Kidney epithelial cell (primary cell): ENCODE measurements around the gene GCK. TPM values are rescaled to one million over a fixed set of nuclear protein-coding genes. Genes with fewer than 3 reads are reported as not detected.

Experiments
- DNase-seq: peaks from one replicate; pipeline ENCODE4 v3.0.0-alpha.2; 2010; ENCODE audit warnings: low read depth
- H3K27me3 ChIP-seq: 2 replicates; pipeline ENCODE4 v1.6.0; 2011; ENCODE audit warnings: low read length; ENCODE audit not compliant: control insufficient read depth, insufficient read depth
- H3K36me3 ChIP-seq: 2 replicates; pipeline ENCODE4 v1.5.1; 2011; ENCODE audit warnings: low read length; ENCODE audit not compliant: control insufficient read depth, insufficient read depth
- H3K4me3 ChIP-seq: 2 replicates; pipeline ENCODE4 v1.5.1; 2011; ENCODE audit warnings: low read depth, mild to moderate bottlenecking, control low read depth, low read length
- total RNA-seq: library from RNA; depleted of rRNA; stranded (reverse); fragments of >200 nt; gene quantifications from 2 replicates; pipeline ENCODE4 v1.2.3, GENCODE V29; 2015
- TF ChIP-seq, protein P1 (sequence below): IDR thresholded peaks from 2 replicates; pipeline ENCODE4 v1.5.1; 2011; ENCODE audit warnings: mild to moderate bottlenecking, moderate library complexity, low read length, control low read depth, inconsistent platforms; ENCODE audit not compliant: insufficient read depth, poor library complexity, severe bottlenecking

The GCK gene
- total RNA-seq, 1 donor from 2014 or later = 2.3 TPM

DNA sequence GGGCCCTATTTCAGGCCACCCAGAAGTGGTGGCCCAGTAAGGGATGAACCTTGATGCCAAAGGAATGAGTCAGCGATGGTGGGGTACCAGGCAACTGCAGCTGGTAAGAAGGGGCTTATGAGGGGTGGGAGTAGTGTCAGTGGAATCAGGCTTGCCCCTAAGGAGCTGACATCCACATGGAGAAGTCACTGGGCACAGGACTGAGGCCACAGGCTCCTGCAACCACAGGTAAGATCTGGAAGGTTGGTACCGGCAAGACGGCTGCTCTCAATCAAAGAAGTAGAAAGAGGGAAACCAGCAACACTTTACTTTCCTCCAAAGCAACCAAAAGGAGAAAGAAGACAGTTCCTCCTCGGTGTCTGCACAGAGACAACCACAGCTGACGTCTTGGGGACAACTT is 2.5 kb downstream of the GCK start:
- TF ChIP-seq, protein P1, sequence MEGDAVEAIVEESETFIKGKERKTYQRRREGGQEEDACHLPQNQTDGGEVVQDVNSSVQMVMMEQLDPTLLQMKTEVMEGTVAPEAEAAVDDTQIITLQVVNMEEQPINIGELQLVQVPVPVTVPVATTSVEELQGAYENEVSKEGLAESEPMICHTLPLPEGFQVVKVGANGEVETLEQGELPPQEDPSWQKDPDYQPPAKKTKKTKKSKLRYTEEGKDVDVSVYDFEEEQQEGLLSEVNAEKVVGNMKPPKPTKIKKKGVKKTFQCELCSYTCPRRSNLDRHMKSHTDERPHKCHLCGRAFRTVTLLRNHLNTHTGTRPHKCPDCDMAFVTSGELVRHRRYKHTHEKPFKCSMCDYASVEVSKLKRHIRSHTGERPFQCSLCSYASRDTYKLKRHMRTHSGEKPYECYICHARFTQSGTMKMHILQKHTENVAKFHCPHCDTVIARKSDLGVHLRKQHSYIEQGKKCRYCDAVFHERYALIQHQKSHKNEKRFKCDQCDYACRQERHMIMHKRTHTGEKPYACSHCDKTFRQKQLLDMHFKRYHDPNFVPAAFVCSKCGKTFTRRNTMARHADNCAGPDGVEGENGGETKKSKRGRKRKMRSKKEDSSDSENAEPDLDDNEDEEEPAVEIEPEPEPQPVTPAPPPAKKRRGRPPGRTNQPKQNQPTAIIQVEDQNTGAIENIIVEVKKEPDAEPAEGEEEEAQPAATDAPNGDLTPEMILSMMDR = no peak

DNA sequence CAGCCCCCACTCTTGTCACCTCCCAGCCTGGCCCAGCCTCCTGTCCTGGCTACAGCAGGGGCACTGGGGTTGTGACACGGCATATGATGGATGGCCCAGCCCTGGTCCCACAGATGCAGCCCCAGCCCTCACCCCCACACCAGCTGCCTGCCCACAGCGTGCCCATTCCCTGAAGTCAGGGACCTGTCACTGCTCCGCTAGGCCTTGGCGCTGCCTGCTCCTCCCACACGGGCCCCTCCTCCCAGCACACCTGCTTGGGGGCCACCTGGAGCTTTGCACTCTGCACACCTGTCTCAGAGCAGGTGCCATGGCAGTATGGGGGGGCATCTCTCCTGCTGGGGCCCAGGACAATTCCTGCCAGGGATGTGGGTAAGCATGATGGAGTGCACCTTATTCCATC is 3.5 kb downstream of the GCK start:
- no peak overlapping the region for H3K4me3 ChIP-seq
- DNase-seq = no peak
- H3K36me3 ChIP-seq = no peaks in the 10 kb centered on the region
- no peaks in the 10 kb centered on the region for H3K27me3 ChIP-seq
- TF ChIP-seq, protein P1 = no peak

More for the DNA sequence above, 2.5 kb downstream of the GCK start:
- DNase-seq = no peak
- Histone ChIP-seq H3K4me3 (no peak overlapping the region), H3K36me3 (no peaks in the 10 kb centered on the region), H3K27me3 (no peaks in the 10 kb centered on the region)

DNA sequence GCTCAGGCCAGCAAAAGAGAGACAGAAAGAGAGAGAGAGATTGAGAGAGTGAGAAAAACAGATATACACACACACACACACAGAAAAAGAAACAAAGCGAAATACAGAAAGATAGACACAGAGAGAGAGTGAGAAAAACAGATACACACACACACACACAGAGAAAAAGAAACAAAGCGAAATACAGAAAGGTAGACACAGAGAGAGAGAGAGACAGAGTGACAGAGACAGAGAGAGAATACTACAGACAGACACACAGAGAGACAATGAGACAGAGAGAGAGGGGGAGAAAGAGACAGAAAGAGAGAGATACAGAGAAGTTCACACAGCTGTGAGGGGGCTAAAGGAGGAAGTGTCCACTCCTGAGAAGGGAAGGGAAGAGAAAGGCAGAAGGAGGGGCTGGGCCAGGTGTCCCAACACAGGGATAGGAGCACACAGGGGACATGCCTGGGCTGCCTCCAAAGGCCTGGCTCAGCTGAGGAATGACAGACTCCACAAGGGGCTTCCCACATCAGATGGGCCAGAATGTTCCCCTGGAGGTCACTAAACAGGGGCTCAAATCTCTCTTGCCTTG is 4.3 kb downstream of the GCK start:
- TF ChIP-seq, protein P1 = no peak
- Histone ChIP-seq H3K36me3 (no peaks in the 10 kb centered on the region), H3K4me3 (no peak overlapping the region), H3K27me3 (no peaks in the 10 kb centered on the region)
- DNase-seq = no peak

DNA sequence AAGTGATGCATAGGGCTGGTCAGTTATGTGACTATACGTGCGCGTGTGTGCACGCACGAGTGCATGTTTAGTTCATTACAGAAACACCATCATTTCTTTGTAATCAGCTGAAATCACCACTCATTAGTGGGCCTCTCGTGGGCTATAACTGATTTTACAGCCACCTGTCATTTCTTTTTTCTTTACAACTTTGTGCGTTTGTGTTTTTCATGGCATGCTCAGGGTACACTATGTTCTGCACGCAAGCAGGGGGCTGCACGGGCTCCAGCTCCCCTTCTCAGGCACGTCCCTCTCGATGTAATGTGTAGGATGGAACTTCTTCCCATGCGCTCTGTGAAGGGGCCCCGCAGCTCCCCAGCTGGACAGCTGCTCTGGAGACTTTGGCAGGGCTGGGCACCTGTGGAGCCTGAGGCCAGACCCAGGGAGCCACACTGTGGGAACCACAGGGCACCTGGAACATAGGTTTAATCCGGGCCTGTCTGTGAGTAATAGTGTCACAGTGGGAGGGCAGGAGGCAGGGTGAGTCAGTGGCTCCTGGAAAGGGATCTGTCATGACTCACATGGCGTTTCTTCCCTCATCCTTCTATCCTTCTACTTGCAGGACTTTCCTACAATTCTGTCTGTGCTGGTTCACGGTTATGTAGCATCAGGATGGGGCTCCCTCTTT is 4.9 kb downstream of the GCK start:
- no peaks in the 10 kb centered on the region for H3K27me3 ChIP-seq
- no peak overlapping the region for H3K4me3 ChIP-seq
- no peaks in the 10 kb centered on the region for H3K36me3 ChIP-seq
- DNase-seq = peak; percentile 89
- TF ChIP-seq, protein P1 = no peak

DNA sequence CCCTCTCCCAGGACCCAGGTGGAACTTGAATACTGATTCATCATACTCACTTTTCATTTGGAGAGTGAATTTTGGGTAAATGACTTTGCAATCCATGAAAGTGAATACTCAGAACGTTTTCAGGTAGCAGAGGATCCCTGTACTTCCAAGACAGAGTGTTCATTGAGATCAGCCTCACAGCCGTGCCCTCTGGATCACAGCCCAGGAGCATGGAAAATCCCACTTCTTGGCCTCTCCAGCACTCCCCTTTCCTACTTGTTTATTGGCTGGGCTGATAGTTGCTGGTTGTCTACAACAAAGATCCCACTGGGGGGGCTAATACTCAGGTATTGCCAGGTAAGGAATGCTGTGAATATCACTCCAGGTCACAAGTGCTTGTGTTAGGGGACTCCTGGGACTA is 5.9 kb downstream of the GCK start:
- DNase-seq = no peak
- TF ChIP-seq, protein P1 = no peak
- Histone ChIP-seq H3K27me3 (no peaks in the 10 kb centered on the region), H3K4me3 (no peak overlapping the region), H3K36me3 (no peaks in the 10 kb centered on the region)

DNA sequence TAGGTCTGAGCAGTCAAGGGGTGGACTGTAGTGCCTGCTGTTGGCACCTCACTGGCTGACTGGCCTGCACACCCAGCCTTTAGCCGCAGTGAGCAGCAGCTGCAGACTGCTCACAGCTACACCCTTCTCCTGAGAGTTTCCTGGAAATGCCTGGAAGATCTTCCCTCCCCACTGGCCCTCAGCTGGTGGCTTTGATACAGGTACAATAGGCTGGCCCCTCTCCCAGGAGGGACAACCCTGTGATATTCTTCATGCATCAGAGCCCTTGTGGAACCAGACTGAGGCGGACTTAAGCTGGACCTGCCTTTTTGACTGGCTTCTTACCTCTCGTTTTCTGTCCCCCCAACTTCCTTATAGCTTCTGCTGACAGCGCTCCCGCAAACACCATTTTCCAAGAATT is 6.4 kb downstream of the GCK start:
- Histone ChIP-seq H3K4me3 (no peak overlapping the region), H3K27me3 (no peaks in the 10 kb centered on the region), H3K36me3 (no peaks in the 10 kb centered on the region)
- no peak for DNase-seq
- TF ChIP-seq, protein P1 = no peak
